Stimulated activated CD4-positive, alpha-beta T cell treated with anti-CD3 and anti-CD28 coated beads, Interleukin-1b, Interleukin-23, amount 100 ng/mL, for 4 hours (primary cell): ENCODE data around the gene PALM.
"Not testable (repeated sequence)": the region's sequence is repeated elsewhere in the genome, so short reads cannot be mapped to it uniquely, and the experiment has no call there.

Source experiments
- DNase-seq, 2 donors: peaks; one replicate each; pipeline ENCODE4 v3.0.0-alpha.2; 2020; ENCODE audit warnings: low read depth in 2 of 2

PALM gene

GRCh38 chr19:708154-709143 is at the start of gene PALM:
Gene PALM (plus strand): TSS chr19:708935. CDS start chr19:709147, 212 bp downstream.
- DNase-seq: no peak

- no peak for DNase-seq
Measured at GRCh38 chr19:660793-661426, 47.8 kb upstream of the PALM start.

DNA sequence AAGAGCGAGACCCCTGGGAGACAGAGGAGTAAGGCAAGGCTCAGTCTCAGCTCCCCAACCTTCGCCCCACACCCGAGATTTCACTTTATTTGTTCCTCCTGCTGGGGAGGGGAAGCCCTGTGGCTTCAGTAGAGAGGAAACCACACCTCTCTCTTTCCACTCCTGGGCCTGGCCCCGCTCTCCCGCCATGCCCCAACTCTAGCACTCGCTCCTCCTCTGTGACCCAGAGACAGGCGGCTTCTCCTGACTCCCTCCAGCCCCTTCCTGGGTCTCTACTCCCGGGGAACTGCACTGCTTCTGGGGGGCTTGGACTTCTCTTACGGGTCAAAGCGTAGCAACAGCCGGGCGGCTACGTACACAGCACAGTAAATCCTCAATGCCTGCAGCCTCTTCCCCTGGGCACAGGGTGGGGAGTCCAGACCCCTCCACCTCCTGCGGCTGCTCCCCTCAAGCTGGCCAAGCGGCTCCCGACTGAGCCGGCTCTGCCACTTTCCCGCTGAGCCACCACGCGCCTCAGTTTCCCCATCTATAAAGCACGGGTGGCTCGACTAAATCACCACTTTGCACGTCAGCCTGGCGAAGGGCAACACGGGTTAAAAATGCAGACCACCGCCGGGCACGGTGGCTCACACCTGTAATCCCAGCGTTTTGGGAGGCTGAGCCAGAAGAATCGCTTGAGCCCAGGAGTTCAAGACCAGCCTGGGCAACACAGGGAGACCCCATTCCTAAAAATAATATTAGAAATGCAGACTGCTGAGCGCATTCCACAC is 47.1 kb upstream of the PALM start:
- DNase-seq: peak; percentile 42 to 50

- DNase-seq: peak; percentile 58 to 63
Measured at GRCh38 chr19:662207-662961, 46.4 kb upstream of the PALM start.

GRCh38 chr19:662962-663681 is 45.6 kb upstream of the PALM start, which contains the start of gene RNF126:
Gene RNF126 (minus strand): TSS chr19:663214. CDS start chr19:663121, 93 bp downstream.
- DNase-seq: peak; percentile 94 to 97

DNA sequence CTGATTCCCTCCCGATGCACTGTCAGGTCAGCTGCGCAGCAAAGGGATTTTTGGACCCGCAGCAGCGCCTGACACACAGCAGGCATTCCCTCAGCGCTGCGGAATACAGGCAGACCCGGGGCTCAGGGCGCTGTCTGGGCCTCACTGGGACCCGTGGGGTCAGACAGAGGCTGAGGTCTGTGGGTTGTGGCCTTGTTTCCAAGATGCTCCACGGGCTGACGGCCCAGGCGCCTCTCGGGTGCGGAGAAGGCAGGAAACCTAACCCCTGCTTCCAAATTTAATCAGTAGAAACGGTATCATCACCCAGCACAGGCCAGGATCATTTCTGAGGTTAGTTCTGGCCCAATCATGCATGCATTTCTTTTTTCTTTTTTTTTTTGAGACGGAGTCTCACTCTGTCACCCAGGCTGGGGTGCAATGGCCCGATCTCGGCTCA is 45.0 kb upstream of the PALM start:
- no peak for DNase-seq

GRCh38 chr19:664913-665443 is 43.8 kb upstream of the PALM start:
- peak; percentile 81 for DNase-seq

DNA sequence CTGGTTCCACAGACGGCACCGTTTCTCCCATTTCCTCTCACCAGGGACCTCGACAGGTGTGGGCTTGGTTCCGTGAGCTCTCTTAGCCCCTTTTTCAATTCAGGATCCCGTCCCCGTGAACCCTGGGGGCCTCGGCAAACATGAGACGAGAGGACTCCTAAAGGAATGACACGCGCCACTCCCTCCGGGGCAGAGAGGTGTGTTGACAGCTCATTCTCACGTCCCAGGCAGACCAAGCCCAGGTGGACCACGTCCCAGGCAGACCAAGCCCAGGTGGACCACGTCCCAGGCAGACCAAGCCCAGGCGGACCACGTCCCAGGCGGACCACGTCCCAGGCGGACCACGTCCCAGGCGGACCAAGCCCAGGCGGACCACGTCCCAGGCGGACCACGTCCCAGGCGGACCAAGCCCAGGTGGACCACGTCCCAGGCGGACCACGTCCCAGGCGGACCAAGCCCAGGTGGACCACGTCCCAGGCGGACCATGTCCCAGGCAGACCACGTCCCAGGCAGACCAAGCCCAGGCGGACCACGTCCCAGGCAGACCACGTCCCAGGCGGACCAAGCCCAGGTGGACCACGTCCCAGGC is 41.7 kb upstream of the PALM start:
- not testable (repeated sequence) for DNase-seq

- DNase-seq: not testable (repeated sequence)
Measured at GRCh38 chr19:668675-669434, 39.9 kb upstream of the PALM start.

DNA sequence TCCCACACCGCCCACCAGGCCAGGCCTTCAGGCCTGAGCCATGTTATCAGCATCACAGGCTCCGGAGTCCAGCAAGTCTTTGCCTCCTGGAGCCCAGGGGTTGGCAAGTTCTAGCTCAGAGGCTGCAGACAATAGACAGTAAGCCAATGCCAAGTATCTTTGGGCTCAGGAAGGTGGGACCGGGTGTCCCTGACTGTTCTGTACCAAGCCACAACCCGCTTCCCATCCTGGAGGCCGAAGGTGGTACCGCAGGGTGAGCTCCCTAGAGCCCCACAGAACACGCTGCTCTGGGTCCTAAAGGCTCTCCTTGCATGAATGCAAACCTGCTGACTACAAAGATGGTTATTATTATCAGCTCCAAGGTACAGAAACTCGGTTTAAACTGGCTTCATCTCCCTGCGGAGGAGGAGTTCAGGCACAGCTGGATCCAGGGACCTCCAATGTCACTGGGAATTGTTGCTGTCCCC is 38.1 kb upstream of the PALM start:
- no peak for DNase-seq

DNA sequence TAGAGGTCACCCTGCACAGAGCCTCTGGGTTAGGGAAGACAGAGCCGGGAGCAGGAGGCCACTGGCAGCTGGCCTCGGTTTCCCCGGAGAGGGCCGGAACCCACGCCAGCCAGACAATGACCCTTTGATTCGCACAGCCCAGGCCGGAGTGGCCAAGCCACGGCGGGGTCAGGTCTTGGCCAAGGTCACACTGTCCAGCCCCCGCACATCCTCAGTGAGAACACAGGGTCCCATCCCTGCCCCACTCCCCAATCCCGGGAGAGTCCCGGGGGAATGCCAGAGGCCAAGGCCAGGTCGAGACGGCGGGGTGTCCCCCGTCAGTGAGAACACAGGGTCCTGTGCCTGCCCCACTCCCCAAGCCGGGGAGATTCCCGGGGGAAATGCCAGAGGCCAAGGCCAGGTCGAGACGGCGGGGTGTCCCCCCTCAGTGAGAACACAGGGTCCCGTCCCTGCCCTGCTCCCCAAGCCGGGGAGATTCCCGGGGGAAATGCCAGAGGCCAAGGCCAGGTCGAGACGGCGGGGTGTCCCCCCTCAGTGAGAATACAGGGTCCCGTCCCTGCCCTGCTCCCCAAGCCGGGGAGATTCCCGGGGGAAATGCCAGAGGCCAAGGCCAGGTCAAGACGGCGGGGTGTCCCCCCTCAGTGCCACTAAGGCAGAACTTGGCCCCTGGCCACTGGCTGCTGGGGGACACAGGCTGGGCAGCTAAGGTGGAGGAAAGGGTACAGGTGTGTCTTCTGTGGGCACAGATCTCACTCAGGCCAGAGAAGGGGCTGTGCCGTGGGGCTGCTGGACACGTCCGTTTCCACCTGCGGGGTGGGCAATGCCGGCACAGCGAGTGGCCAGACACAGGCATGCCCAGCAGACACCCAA is 34.2 kb upstream of the PALM start:
- no peak for DNase-seq

GRCh38 chr19:676007-676338 is 32.8 kb upstream of the PALM start:
- DNase-seq: no peak

GRCh38 chr19:676339-677105 is 32.2 kb upstream of the PALM start, which contains the start of gene FSTL3:
Gene FSTL3 (plus strand): TSS chr19:676392. CDS start chr19:676424, 32 bp downstream.
- no peak for DNase-seq

DNA sequence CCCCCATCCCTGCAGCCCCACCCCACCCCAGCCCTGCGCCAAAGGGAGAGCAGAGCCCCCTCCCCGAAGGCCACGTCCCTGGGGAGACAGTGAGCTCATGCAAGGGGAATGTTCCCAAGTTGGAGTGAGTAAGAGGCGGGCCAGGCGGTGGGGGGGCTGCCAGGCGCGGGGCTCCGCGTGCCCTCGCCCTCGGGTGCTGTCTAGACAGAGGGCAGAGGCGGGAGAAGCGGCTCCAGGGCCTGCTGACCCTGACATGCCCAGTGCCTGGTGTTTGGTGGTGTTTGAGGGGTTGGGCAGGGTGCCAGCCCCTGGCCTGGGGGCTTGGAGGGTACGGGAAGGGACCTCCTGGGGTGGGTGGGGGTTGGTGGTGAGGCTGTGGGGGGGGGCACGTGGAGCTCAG is 31.5 kb upstream of the PALM start:
- DNase-seq: no peak

GRCh38 chr19:677601-678436 is 30.9 kb upstream of the PALM start:
- DNase-seq: no peak

- no peak for DNase-seq
Measured at GRCh38 chr19:678791-679388, 29.8 kb upstream of the PALM start.
